Ascending aorta (tissue), 2 donors: ENCODE results near the gene ZNG1A. TPM values are rescaled to one million over a fixed set of nuclear protein-coding genes. Genes with fewer than 3 reads are reported as not detected.
"Not testable (repeated sequence)": the region's sequence is repeated elsewhere in the genome, so short reads cannot be mapped to it uniquely, and the experiment has no call there.

ENCODE experiments used
- DNase-seq, 2 donors: peaks; one replicate each; pipeline ENCODE4 v3.0.0-alpha.2; 2019; ENCODE audit warnings: low spot score in 2 of 2
- H3K27ac ChIP-seq, 2 donors: fragments of 200-600 bp; sonication (generic); one replicate each; pipeline ENCODE4 v1.5.1; 2016 to 2017; ENCODE audit warnings: mild to moderate bottlenecking in 1 of 2
- H3K27me3 ChIP-seq: fragments of 200-600 bp; sonication (generic); one replicate; pipeline ENCODE4 v1.5.1; 2017
- H3K36me3 ChIP-seq, 2 donors: fragments of 200-600 bp; sonication (generic); one replicate each; pipeline ENCODE4 v1.5.1; 2016
- H3K4me1 ChIP-seq, 2 donors: fragments of 200-600 bp; sonication (generic); one replicate each; pipeline ENCODE4 v1.5.1; 2016 to 2017; ENCODE audit warnings: mild to moderate bottlenecking in 1 of 2
- H3K4me3 ChIP-seq, 2 donors: fragments of 200-600 bp; sonication (generic); one replicate each; pipeline ENCODE4 v1.5.1; 2016 to 2017; ENCODE audit warnings: mild to moderate bottlenecking in 1 of 2
- H3K9me3 ChIP-seq, 2 donors: fragments of 200-600 bp; sonication (generic); one replicate each; pipeline ENCODE4 v1.5.1; 2016
- intact Hi-C: fragments of 100-400 bp; cut with DNase I; formaldehyde crosslinking; loops from one replicate; pipeline ENCODE4 v1.15.1; 2023
- total RNA-seq: library from RNA; depleted of rRNA; stranded (reverse); fragments of >200 nt; gene quantifications from one replicate; pipeline ENCODE4 v1.1.0, GENCODE V29; 2016
- TF ChIP-seq, protein P1 (sequence below), 3 experiments: fragments of 200-600 bp in 2 of 3; fragments of 450-650 bp in 1 of 3; sonication (generic) in 2 of 3; IDR thresholded peaks; one replicate each; pipeline ENCODE4 v1.5.1; 2016 to 2019; ENCODE audit warnings: antibody characterized with exemption in 3 of 3, mild to moderate bottlenecking in 1 of 3, moderate library complexity in 1 of 3

Gene ZNG1A
- 4.7 TPM for total RNA-seq

DNA sequence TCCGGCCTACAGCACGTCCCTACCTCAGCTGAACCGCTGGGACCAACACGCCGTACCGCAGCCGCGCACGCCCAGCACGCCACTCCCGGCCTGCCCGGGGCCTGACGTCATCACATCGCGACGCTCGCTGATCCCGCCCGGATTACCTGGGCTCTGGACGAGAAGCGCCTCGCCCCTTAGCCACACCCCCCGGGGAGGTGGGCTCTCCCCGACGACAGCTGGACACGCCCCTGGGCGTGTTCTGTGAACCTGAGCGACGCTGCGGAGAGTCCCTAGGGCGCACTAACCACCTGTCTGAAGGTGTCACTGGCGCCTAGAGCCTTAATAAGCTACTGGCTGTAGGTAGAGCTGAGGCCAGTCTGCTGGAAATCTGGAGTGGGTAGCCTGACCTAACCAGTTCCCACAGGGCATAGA, at the start of gene ZNG1A:
TSS of gene ZNG1A (minus strand) at position 87 of the 414 bp plus-strand sequence. CDS start 87 bp downstream, outside the sequence.
- Histone ChIP-seq H3K27ac (peak within 1 kb of the TSS; percentile 40 to 80), H3K4me3 (peak within 1 kb of the TSS in 1 of 2 donors; percentile 69)
- H3K9me3 ChIP-seq, H3K4me1 ChIP-seq, intact Hi-C loops, H3K36me3 ChIP-seq, H3K27me3 ChIP-seq: not testable (repeated sequence)
- peak in 1 of 2 donors; percentile 12 for DNase-seq

DNA sequence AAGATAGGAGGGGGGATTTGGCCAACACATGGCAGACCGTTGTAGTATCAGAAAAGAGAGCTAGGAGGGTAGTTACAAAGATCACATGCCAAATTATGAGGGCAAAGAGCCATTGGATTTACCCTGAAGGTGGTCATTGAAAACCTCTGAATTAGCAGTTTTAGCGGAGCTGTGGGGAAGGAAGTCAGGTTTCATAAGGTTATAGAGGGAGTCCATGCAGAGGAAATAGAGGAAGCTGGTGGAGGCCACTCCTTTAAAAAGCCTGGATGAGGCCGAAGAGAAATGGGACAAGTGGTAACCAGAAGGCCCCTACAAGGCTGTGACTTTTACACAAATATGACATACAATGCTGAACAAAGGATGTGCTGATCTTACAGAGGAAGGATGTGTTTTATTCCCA, 49.0 kb upstream of the ZNG1A start:
- H3K9me3 ChIP-seq, result no peaks in the 10 kb centered on the region
- DNase-seq, result no peak
- H3K4me3 ChIP-seq, result no peak overlapping the region
- TF ChIP-seq, protein P1, sequence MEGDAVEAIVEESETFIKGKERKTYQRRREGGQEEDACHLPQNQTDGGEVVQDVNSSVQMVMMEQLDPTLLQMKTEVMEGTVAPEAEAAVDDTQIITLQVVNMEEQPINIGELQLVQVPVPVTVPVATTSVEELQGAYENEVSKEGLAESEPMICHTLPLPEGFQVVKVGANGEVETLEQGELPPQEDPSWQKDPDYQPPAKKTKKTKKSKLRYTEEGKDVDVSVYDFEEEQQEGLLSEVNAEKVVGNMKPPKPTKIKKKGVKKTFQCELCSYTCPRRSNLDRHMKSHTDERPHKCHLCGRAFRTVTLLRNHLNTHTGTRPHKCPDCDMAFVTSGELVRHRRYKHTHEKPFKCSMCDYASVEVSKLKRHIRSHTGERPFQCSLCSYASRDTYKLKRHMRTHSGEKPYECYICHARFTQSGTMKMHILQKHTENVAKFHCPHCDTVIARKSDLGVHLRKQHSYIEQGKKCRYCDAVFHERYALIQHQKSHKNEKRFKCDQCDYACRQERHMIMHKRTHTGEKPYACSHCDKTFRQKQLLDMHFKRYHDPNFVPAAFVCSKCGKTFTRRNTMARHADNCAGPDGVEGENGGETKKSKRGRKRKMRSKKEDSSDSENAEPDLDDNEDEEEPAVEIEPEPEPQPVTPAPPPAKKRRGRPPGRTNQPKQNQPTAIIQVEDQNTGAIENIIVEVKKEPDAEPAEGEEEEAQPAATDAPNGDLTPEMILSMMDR (IDR thresholded peaks at IDR 0.05), result no peak
- no peaks in the 10 kb centered on the region for H3K4me1 ChIP-seq
- H3K27ac ChIP-seq, result no peak overlapping the region
- H3K36me3 ChIP-seq, result no peaks in the 10 kb centered on the region
- H3K27me3 ChIP-seq, result no peaks in the 10 kb centered on the region
- intact Hi-C loops, result no loop called here

DNA sequence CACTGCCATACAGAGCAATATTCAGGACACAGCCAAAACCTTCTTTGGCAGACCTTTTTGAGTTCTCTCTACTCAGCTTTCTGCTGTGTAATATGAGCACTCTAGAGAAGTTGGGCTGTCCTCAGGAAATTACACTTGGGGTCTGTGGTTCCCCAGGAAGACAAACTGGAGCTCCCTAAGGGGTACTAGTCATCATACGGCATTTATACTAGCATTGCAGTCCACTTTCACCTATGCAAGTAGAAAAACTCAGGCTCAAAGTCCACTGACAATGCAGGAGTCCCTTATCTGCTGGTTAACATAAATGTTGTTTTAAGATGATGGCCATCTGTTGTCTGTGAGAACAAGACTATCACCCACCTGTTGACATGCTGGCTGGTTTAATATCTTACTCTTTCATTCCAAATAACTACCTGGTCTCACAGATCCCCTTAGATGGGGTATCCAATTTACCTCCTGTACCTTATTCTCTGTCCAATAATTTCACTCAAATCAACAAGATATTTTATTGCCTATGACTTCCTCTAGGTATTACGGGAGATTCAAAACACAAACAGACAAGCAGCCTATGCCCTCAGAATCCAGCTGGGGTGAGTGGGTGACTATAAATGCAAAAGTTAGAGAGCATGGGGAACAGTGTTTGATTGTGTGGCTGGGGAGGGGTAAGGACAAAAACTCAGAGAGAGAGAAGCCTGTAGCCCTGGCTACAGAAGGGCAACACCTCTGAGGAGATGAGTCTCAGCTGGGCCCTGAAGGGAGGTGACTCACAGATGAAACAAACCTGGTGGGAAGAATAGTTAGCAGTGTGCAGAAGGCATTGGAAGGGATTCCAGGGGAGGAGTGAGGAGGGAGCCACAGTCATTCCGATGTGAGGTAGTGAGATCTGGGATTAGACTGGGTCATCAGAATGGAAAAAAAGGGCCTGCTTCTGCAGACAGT, 46.0 kb upstream of the ZNG1A start:
- intact Hi-C loops, result no loop called here
- Histone ChIP-seq H3K4me1 (no peaks in the 10 kb centered on the region), H3K27me3 (no peaks in the 10 kb centered on the region), H3K27ac (no peak overlapping the region), H3K4me3 (no peak overlapping the region), H3K36me3 (no peaks in the 10 kb centered on the region), H3K9me3 (no peaks in the 10 kb centered on the region)
- TF ChIP-seq, protein P1 (IDR thresholded peaks at IDR 0.05), result no peak
- DNase-seq, result no peak

DNA sequence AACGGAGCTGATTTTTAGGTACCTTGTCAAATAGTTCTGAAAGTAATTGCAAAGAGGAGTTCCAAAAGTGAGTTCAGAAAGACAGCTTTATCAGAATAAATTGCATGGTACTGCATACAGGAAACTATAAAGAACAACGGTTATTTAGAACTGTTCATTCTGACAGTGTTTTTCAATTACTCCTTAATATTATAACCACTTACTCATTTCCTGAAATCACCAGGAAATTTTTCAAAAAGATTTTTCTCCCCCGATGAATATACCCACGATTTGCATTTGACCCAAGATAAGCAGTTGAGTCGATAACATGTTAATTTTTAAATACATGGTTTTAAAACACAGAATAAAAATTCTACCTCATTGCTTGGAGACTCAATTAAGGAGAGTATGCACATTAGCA, 45.2 kb upstream of the ZNG1A start:
- TF ChIP-seq, protein P1 (IDR thresholded peaks at IDR 0.05), result no peak
- no peak for DNase-seq
- no peaks in the 10 kb centered on the region for H3K4me1 ChIP-seq

DNA sequence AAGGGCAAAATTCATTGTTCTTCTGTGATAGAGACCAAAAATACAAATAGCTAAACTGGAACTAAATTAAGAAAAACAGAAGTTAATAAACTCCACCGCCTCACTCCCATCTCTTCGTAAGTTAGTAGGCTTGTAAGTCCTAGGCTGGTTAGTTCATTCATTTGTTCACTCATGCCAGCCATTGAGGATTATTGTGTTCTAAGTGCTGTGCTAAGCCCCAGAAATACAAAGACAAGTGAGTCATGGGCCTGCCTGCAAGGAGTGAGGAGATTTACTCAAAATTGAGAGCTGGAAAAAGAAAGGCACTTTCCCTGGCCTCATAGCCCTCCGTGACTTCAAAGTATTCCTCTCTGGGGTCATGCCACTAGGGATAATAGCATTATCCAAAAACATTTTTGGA, 44.3 kb upstream of the ZNG1A start:
- TF ChIP-seq, protein P1 (IDR thresholded peaks at IDR 0.05), result no peak
- DNase-seq, result no peak
- no peaks in the 10 kb centered on the region for H3K4me1 ChIP-seq
- intact Hi-C loops, result no loop called here
- H3K4me3 ChIP-seq, result no peak overlapping the region
- H3K27me3 ChIP-seq, result no peaks in the 10 kb centered on the region
- no peaks in the 10 kb centered on the region for H3K9me3 ChIP-seq
- H3K27ac ChIP-seq, result peak overlapping the region in 1 of 2 donors; percentile 27
- no peaks in the 10 kb centered on the region for H3K36me3 ChIP-seq

More for the DNA sequence above, 45.2 kb upstream of the ZNG1A start:
- no peaks in the 10 kb centered on the region for H3K9me3 ChIP-seq
- H3K36me3 ChIP-seq, result no peaks in the 10 kb centered on the region
- no peak overlapping the region for H3K4me3 ChIP-seq
- intact Hi-C loops, result no loop called here
- no peak overlapping the region for H3K27ac ChIP-seq
- no peaks in the 10 kb centered on the region for H3K27me3 ChIP-seq

DNA sequence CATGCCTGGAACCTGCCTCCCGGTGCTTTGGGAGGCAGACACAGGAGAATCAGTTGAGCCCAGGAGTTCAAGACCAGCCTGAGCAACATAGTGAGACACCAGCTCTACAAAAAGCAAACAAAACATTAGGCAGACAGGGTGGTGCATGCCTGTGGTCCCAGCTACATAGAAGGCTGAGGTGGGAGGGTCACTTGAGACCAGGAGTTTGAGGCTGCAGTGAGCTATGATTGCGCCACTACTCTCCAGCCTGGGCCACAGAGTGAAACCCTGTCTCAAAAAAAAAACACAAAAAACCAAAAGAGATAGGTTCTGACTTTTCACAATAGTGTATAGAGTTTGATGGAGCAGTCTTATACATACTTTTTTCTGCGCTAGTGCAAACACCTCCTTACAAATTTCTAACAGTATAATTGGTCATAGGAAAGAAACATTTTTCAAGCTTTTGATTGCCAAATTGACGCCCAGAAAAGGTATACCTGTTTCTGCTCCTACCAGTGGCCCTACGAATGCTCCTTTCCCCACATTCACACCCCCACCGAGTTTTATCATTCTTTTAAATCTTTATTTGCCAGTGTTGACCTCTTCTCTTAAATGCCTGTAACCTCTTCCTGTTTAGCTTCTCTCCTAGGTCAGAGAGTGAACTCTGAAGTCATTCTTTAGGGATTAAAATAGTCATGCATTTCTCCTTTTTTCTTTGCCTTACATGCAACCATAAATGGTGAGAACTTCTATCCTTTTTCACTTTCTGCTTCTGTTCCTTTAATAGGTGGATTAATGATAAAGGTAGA, 43.3 kb upstream of the ZNG1A start:
- TF ChIP-seq, protein P1 (IDR thresholded peaks at IDR 0.05), result no peak
- Histone ChIP-seq H3K4me3 (no peak overlapping the region), H3K9me3 (no peaks in the 10 kb centered on the region), H3K27me3 (no peaks in the 10 kb centered on the region), H3K27ac (peak overlapping the region in 1 of 2 donors; percentile 27), H3K4me1 (no peaks in the 10 kb centered on the region), H3K36me3 (no peaks in the 10 kb centered on the region)
- intact Hi-C loops, result no loop called here
- DNase-seq, result no peak
